ENCODE results near the gene SKAP1. TPM values are rescaled to one million over a fixed set of nuclear protein-coding genes. Genes with fewer than 3 reads are reported as not detected.
A peak's percentile ranks its signal among the peaks of the same experiment; 100 is the strongest.

The SKAP1 gene
- total RNA-seq, 4 donors from 2014 or later: 0.93 to 1.9 (median 1.1) TPM; not detected in 1

DNA sequence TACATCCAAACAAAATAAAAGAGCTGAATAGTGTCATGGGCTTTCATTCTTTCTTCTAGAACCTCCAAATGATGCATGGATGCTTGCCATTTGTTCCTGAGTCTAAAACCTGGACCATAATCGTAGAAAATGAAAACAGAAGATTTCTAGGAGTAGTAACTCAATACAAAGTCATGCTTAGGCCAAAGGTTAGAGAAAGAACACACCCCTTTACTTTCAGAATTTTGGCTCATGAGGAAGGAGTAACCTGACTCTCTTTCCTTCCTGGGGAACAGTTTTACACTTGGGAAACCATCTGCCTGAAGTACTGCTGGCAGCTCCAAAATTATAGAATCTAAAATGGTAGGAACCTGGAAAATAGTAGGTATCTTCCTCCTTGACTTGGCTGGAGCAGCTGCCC lies 185.2 kb downstream of the SKAP1 start:
- DNase-seq (ENCODE audit: low spot score): no peak

DNA sequence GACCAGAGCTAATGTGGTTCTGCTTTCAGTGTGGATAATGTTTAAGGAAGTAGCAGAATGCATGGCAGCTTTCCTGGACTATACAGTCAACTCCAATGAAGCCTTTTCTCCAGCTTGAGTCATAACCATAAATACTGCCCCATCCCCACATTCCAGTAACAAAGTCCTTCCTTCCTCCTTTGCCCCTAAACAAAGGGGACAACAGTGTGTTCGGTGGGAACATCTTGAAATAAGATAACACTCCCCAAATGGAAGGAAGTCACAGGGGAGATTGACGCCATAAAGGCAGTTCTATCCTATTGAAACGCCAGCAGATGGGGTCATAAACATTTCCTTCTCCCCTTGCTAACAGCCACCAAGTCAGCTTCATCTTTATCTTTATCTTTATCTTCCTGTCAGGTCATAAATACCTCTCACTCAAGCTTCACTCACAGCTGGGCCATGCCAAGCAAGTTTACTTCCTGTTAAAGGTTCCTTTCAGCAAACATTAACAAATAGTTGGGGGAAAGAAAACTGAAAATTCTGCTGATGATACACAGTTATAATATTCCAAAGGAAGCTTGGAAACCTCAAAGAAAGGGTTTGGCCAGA lies 185.8 kb downstream of the SKAP1 start:
- TF ChIP-seq, protein P1, sequence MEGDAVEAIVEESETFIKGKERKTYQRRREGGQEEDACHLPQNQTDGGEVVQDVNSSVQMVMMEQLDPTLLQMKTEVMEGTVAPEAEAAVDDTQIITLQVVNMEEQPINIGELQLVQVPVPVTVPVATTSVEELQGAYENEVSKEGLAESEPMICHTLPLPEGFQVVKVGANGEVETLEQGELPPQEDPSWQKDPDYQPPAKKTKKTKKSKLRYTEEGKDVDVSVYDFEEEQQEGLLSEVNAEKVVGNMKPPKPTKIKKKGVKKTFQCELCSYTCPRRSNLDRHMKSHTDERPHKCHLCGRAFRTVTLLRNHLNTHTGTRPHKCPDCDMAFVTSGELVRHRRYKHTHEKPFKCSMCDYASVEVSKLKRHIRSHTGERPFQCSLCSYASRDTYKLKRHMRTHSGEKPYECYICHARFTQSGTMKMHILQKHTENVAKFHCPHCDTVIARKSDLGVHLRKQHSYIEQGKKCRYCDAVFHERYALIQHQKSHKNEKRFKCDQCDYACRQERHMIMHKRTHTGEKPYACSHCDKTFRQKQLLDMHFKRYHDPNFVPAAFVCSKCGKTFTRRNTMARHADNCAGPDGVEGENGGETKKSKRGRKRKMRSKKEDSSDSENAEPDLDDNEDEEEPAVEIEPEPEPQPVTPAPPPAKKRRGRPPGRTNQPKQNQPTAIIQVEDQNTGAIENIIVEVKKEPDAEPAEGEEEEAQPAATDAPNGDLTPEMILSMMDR (IDR thresholded peaks at IDR 0.05): no peak
- ATAC-seq (ENCODE audit: low FRiP score) (no peak), DNase-seq (ENCODE audit: low spot score) (no peak)

More for the DNA sequence above, 185.2 kb downstream of the SKAP1 start:
- no peak for ATAC-seq (ENCODE audit: low FRiP score)
- TF ChIP-seq, protein P1 (IDR thresholded peaks at IDR 0.05): no peak

DNA sequence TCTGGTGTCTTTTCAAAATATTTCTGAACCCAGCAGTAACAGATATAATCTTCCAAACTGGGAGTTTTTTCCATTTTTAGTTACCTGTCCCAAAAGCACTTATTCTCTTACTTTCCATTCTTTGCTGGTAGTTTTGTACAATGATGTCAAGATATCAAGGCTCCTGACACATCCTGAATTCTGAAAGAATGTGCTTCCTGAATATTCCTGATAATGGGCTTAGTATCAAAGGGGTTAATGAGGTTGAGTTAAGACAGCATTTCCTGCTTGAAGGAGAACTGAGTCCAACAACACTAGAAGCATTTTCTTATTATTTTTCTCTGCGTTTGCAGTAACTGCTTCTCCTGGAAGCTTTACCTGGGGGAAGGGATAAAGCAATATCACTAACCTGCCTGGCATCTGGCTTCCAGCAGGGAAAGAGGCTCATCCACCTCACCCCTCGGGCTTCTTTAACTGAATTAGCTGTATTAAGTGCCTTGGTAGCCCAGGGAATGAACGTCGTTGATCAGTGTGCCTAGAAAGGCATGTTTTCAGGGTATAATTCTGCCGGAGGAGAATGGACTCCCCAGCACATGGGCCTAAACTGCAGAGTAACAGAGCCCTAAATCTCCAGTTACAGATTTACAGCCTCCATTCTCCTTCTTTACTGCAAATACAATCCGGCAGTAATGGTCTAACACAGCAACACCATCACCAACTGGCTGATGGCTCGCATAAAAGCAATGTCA lies 188.1 kb downstream of the SKAP1 start:
- no peak for ATAC-seq (ENCODE audit: low FRiP score)
- TF ChIP-seq, protein P1 (IDR thresholded peaks at IDR 0.05): no peak
- no peak for DNase-seq (ENCODE audit: low spot score)

DNA sequence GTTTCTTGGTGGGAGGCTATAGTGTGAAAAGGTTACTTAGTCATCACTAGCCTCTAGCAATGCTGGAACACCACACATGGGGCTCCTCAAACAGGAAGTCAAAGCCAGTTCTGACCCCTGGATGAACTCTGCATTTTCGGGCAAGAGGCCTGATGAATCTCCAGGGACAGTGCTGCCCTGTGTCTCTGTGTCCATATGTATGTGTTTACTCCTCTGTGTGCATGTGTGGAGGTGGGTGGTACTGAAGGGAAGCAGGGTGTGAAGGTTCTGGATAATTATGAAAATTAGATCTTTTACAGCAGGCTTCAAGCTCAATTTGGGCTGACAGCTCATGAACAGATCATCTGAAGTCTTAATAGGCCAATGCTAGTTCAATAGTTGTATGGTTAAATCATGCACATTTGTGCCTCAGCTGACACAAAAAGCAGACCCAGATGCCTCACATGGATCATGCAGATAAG lies 188.9 kb downstream of the SKAP1 start:
- peak; percentile 48 for ATAC-seq (ENCODE audit: low FRiP score)
- DNase-seq (ENCODE audit: low spot score): no peak
- TF ChIP-seq, protein P1 (IDR thresholded peaks at IDR 0.05): no peak

DNA sequence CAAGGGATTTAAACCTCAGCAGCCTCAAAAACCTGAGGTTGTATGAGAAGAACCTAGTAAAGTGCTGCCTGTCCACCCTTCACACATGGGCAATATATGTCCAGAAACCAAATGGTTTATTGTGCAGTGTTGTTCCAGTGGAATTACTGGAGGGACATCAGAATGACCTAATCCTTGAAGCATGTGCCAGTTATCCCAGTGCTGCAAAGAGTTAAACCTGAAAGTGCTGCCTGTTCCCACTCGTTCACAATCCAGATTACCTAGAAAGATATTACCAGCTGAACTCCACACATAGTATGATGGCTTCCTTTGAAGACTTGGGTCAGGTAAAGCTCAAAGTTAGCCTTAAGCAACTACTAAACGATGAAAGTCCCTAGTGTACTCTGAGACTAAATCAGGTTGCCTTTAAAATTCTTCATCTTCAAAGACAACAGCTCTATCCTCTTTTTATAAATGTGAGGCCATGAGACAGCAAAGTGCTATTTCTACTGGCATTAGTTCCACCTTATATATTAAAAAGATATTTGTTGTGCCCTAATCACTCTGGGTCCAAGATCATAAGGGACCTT lies 189.4 kb downstream of the SKAP1 start:
- no peak for DNase-seq (ENCODE audit: low spot score)
- peak; percentile 10 for ATAC-seq (ENCODE audit: low FRiP score)
- TF ChIP-seq, protein P1 (IDR thresholded peaks at IDR 0.05): no peak

DNA sequence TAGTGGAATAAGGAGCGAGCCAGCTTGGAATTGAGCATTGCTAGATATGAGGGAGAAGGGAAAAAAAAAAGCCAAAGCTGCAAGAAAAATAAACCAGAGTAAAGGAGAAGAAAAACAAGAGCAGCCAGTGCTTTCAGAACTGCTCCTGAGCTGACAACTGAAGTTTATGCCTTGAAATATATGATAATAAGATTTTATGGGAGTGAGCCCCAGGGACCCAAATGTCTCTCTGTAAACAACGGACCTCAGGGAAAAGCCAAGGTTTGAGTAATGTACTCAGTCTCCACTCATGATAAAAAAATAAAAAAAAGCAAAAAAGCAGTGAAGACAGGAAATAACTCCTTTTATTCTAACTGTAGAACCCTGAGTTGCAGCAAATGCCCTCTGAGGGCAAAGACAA lies 189.9 kb downstream of the SKAP1 start:
- ATAC-seq (ENCODE audit: low FRiP score) (no peak), DNase-seq (ENCODE audit: low spot score) (no peak)
- TF ChIP-seq, protein P1 (IDR thresholded peaks at IDR 0.05): no peak

Data from omental fat pad (tissue), 4 donors.